ENCODE data around the gene SLC9B2. TPM values are rescaled to one million over a fixed set of nuclear protein-coding genes. Genes with fewer than 3 reads are reported as not detected.
"Not testable (repeated sequence)": the region's sequence is repeated elsewhere in the genome, so short reads cannot be mapped to it uniquely, and the experiment has no call there.

SLC9B2 gene
- total RNA-seq, 1 donor from 2014 or later = 16.3 TPM

- Mint-ChIP-seq H3K27ac (ENCODE audit: unreplicated experiment) (no peak overlapping the region), H3K27me3 (ENCODE audit: low read depth, unreplicated experiment) (no peaks in the 10 kb centered on the region), H3K9me3 (ENCODE audit: unreplicated experiment) (peaks cover 9% of the 10 kb centered on the region), H3K4me1 (ENCODE audit: low read depth, unreplicated experiment) (no peaks in the 10 kb centered on the region), H3K4me3 (ENCODE audit: unreplicated experiment) (no peak overlapping the region), H3K36me3 (ENCODE audit: low read depth, unreplicated experiment) (no peaks in the 10 kb centered on the region)
- H3K4me1 ChIP-seq (ENCODE audit: insufficient read depth, low read length) = no peaks in the 10 kb centered on the region
- FAIRE-seq (no peak), DNase-seq (ENCODE audit: low read depth) (no peak)
- no peaks in the 10 kb centered on the region for H3K36me3 ChIP-seq (ENCODE audit: insufficient read depth, low read length)
- no peak overlapping the region for H3K27ac ChIP-seq (ENCODE audit: low read depth, low read length)
- no peaks in the 10 kb centered on the region for H3K79me2 ChIP-seq (ENCODE audit: insufficient read depth, low read length)
- H3K4me2 ChIP-seq (ENCODE audit: low read length) = no peak overlapping the region
- no peak overlapping the region for H3K9ac ChIP-seq (ENCODE audit: low read length)
- H3K27me3 ChIP-seq (ENCODE audit: insufficient read depth, low read length) = no peaks in the 10 kb centered on the region
- no peak overlapping the region for H3K4me3 ChIP-seq (ENCODE audit: insufficient read depth, low read depth, low read length)
- H3K9me3 ChIP-seq (ENCODE audit: insufficient read depth, low read depth, low read length) = no peaks in the 10 kb centered on the region
- no peak for TF ChIP-seq EZH2 (IDR thresholded peaks at IDR 0.05; ENCODE audit: insufficient read depth, low read length)
- TF ChIP-seq, protein P1, sequence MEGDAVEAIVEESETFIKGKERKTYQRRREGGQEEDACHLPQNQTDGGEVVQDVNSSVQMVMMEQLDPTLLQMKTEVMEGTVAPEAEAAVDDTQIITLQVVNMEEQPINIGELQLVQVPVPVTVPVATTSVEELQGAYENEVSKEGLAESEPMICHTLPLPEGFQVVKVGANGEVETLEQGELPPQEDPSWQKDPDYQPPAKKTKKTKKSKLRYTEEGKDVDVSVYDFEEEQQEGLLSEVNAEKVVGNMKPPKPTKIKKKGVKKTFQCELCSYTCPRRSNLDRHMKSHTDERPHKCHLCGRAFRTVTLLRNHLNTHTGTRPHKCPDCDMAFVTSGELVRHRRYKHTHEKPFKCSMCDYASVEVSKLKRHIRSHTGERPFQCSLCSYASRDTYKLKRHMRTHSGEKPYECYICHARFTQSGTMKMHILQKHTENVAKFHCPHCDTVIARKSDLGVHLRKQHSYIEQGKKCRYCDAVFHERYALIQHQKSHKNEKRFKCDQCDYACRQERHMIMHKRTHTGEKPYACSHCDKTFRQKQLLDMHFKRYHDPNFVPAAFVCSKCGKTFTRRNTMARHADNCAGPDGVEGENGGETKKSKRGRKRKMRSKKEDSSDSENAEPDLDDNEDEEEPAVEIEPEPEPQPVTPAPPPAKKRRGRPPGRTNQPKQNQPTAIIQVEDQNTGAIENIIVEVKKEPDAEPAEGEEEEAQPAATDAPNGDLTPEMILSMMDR (IDR thresholded peaks at IDR 0.05; ENCODE audit: insufficient read depth, low read depth, low read length) = no peak
- no peak overlapping the region for H2AFZ ChIP-seq (ENCODE audit: low read depth, low read length)
- no peaks in the 10 kb centered on the region for H4K20me1 ChIP-seq (ENCODE audit: insufficient read depth, low read length)
These were observed 81.8 kb downstream of the SLC9B2 start for GRCh38 chr4:102994803-102995202.

DNA sequence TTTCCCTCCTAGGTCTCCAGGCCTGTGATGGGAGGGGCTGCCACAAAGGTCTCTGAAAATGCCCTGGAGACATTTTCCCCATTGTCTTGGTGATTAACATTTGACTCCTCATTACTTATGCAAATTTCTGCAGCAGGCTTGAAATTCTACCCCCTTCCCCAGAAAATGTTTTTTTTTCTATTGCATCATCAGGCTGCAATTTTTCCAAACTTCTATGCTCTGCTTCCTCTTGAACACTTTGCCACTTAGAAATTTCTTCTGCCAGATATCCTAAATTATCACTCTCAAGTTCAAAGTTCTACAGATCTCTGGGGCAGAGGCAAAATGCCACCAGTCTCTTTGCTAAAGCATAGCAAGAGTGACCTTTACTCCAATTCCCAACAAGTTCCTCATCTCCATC, 82.6 kb downstream of the SLC9B2 start:
- not testable (repeated sequence) for H3K27me3 ChIP-seq (ENCODE audit: insufficient read depth, low read length); FAIRE-seq; H3K4me2 ChIP-seq (ENCODE audit: low read length); H3K9me3 ChIP-seq (ENCODE audit: insufficient read depth, low read depth, low read length); H4K20me1 ChIP-seq (ENCODE audit: insufficient read depth, low read length); H3K36me3 Mint-ChIP-seq (ENCODE audit: low read depth, unreplicated experiment); H3K27ac Mint-ChIP-seq (ENCODE audit: unreplicated experiment); H3K4me1 ChIP-seq (ENCODE audit: insufficient read depth, low read length); H3K9me3 Mint-ChIP-seq (ENCODE audit: unreplicated experiment); H3K27ac ChIP-seq (ENCODE audit: low read depth, low read length); H3K36me3 ChIP-seq (ENCODE audit: insufficient read depth, low read length); H3K4me3 ChIP-seq (ENCODE audit: insufficient read depth, low read depth, low read length); H3K79me2 ChIP-seq (ENCODE audit: insufficient read depth, low read length); H3K9ac ChIP-seq (ENCODE audit: low read length); H3K4me3 Mint-ChIP-seq (ENCODE audit: unreplicated experiment); H2AFZ ChIP-seq (ENCODE audit: low read depth, low read length); H3K27me3 Mint-ChIP-seq (ENCODE audit: low read depth, unreplicated experiment); H3K4me1 Mint-ChIP-seq (ENCODE audit: low read depth, unreplicated experiment); DNase-seq (ENCODE audit: low read depth)

GRCh38 chr4:102988429-102989020, 88.0 kb downstream of the SLC9B2 start:
- Histone ChIP-seq H3K79me2 (ENCODE audit: insufficient read depth, low read length) (no peaks in the 10 kb centered on the region), H3K36me3 (ENCODE audit: insufficient read depth, low read length) (no peaks in the 10 kb centered on the region), H3K4me3 (ENCODE audit: insufficient read depth, low read depth, low read length) (no peak overlapping the region), H3K4me1 (ENCODE audit: insufficient read depth, low read length) (no peaks in the 10 kb centered on the region), H2AFZ (ENCODE audit: low read depth, low read length) (no peak overlapping the region), H3K27ac (ENCODE audit: low read depth, low read length) (no peak overlapping the region), H3K27me3 (ENCODE audit: insufficient read depth, low read length) (no peaks in the 10 kb centered on the region), H3K9me3 (ENCODE audit: insufficient read depth, low read depth, low read length) (no peaks in the 10 kb centered on the region), H3K9ac (ENCODE audit: low read length) (no peak overlapping the region), H3K4me2 (ENCODE audit: low read length) (no peak overlapping the region), H4K20me1 (ENCODE audit: insufficient read depth, low read length) (no peaks in the 10 kb centered on the region)
- FAIRE-seq (no peak), DNase-seq (ENCODE audit: low read depth) (no peak)
- H3K36me3 Mint-ChIP-seq (ENCODE audit: low read depth, unreplicated experiment) = no peaks in the 10 kb centered on the region
- H3K27me3 Mint-ChIP-seq (ENCODE audit: low read depth, unreplicated experiment) = no peaks in the 10 kb centered on the region
- H3K4me1 Mint-ChIP-seq (ENCODE audit: low read depth, unreplicated experiment) = no peaks in the 10 kb centered on the region
- no peak for TF ChIP-seq EZH2 (IDR thresholded peaks at IDR 0.05; ENCODE audit: insufficient read depth, low read length)
- TF ChIP-seq, protein P1 (IDR thresholded peaks at IDR 0.05; ENCODE audit: insufficient read depth, low read depth, low read length) = no peak
- H3K9me3 Mint-ChIP-seq (ENCODE audit: unreplicated experiment) = peaks cover 5% of the 10 kb centered on the region
- H3K4me3 Mint-ChIP-seq (ENCODE audit: unreplicated experiment) = no peak overlapping the region
- no peak overlapping the region for H3K27ac Mint-ChIP-seq (ENCODE audit: unreplicated experiment)
